Prostate gland (tissue), 2 donors: ENCODE data around the gene CREB5. TPM values are rescaled to one million over a fixed set of nuclear protein-coding genes. Genes with fewer than 3 reads are reported as not detected.

Experiments
- DNase-seq: peaks from one replicate; pipeline ENCODE4 v3.0.0-alpha.2; 2019; ENCODE audit warnings: low spot score
- H3K27ac ChIP-seq, 2 donors: fragments of 200-600 bp; sonication (generic); 2 replicates each; pipeline ENCODE4 v1.5.1; 2017 to 2019
- H3K27me3 ChIP-seq: fragments of 200-600 bp; sonication (generic); replicated peaks from 2 replicates; pipeline ENCODE4 v1.5.1; 2019; ENCODE audit not compliant: insufficient read depth
- H3K36me3 ChIP-seq, 2 donors: fragments of 200-600 bp; sonication (generic); 1 replicate in 1 of 2; 2 replicates in 1 of 2; pipeline versions ENCODE4 v1.5.1 to v1.8.1; 2017 to 2019
- H3K4me1 ChIP-seq: fragments of 200-600 bp; sonication (generic); replicated peaks from 2 replicates; pipeline ENCODE4 v1.5.1; 2019
- H3K4me3 ChIP-seq, 2 donors: fragments of 200-600 bp; sonication (generic); 2 replicates each; pipeline ENCODE4 v1.5.1; 2017 to 2019
- H3K9me3 ChIP-seq: fragments of 200-600 bp; sonication (generic); 2 replicates; pipeline ENCODE4 v1.5.1; 2017
- POLR2A ChIP-seq: fragments of 450-650 bp; IDR thresholded peaks from one replicate; pipeline ENCODE4 v1.6.1; 2016; ENCODE audit warnings: antibody characterized with exemption, mild to moderate bottlenecking
- POLR2AphosphoS5 ChIP-seq: sonication (generic); formaldehyde crosslinking; IDR thresholded peaks from one replicate; pipeline ENCODE4 v1.6.1; 2017; ENCODE audit warnings: antibody characterized with exemption
- WGBS: methylation state at CpG from one replicate; pipeline ENCODE4 v1.1.5; 2018; 5-methylcytosine and 5-hydroxymethylcytosine counted together
- intact Hi-C: fragments of 100-400 bp; cut with DNase I; formaldehyde crosslinking; loops from one replicate; pipeline ENCODE4 v1.14.2; 2022
- total RNA-seq, 2 donors: library from RNA; depleted of rRNA; stranded (reverse); fragments of >200 nt; gene quantifications; one replicate each; pipeline ENCODE4 v1.1.0, GENCODE V29; 2016
- TF ChIP-seq, protein P1 (sequence below), 4 experiments: fragments of 200-600 bp in 2 of 4; fragments of 450-650 bp in 2 of 4; sonication (generic) in 2 of 4; IDR thresholded peaks; 1 replicate in 3 of 4; 2 replicates in 1 of 4; pipeline ENCODE4 v1.5.1; 2016 to 2019; ENCODE audit warnings: antibody characterized with exemption in 4 of 4, mild to moderate bottlenecking in 2 of 4, moderate library complexity in 2 of 4

CREB5 gene
- 1 to 10 TPM in 1 of 2 donors, under 1 TPM in 1; 0.46 to 3.4 TPM for total RNA-seq

- Histone ChIP-seq H3K27me3 (no peaks in the 10 kb centered on the region), H3K27ac (no peak within 1 kb of the TSS), H3K9me3 (no peaks in the 10 kb centered on the region), H3K4me1 (no peaks in the 10 kb centered on the region), H3K36me3 (no peaks in the 10 kb centered on the region), H3K4me3 (no peak within 1 kb of the TSS)
- 61% methylated on average over 8 of the region's 8 CpGs for WGBS
- intact Hi-C loops = no loop called here
- TF ChIP-seq, protein P1, sequence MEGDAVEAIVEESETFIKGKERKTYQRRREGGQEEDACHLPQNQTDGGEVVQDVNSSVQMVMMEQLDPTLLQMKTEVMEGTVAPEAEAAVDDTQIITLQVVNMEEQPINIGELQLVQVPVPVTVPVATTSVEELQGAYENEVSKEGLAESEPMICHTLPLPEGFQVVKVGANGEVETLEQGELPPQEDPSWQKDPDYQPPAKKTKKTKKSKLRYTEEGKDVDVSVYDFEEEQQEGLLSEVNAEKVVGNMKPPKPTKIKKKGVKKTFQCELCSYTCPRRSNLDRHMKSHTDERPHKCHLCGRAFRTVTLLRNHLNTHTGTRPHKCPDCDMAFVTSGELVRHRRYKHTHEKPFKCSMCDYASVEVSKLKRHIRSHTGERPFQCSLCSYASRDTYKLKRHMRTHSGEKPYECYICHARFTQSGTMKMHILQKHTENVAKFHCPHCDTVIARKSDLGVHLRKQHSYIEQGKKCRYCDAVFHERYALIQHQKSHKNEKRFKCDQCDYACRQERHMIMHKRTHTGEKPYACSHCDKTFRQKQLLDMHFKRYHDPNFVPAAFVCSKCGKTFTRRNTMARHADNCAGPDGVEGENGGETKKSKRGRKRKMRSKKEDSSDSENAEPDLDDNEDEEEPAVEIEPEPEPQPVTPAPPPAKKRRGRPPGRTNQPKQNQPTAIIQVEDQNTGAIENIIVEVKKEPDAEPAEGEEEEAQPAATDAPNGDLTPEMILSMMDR (IDR thresholded peaks at IDR 0.05) = no peak
- TF ChIP-seq POLR2A = no peak
- TF ChIP-seq POLR2AphosphoS5 = no peak
- DNase-seq = no peak
These were observed at the start of gene CREB5 for GRCh38 chr7:28411876-28412662. TSS of gene CREB5 (plus strand) at chr7:28412518. CDS start at chr7:28412915, 397 bp downstream.

- H3K4me1 ChIP-seq = no peaks in the 10 kb centered on the region
- TF ChIP-seq POLR2A (no peak), POLR2AphosphoS5 (no peak)
- TF ChIP-seq, protein P1 (IDR thresholded peaks at IDR 0.05) = no peak
- H3K27me3 ChIP-seq = no peaks in the 10 kb centered on the region
- H3K36me3 ChIP-seq = no peaks in the 10 kb centered on the region
- H3K27ac ChIP-seq = no peak overlapping the region
- no peak overlapping the region for H3K4me3 ChIP-seq
- intact Hi-C loops = no loop called here
- DNase-seq = no peak
- H3K9me3 ChIP-seq = no peaks in the 10 kb centered on the region
These were observed 49.5 kb upstream of the CREB5 start for GRCh38 chr7:28362812-28363211.

DNA sequence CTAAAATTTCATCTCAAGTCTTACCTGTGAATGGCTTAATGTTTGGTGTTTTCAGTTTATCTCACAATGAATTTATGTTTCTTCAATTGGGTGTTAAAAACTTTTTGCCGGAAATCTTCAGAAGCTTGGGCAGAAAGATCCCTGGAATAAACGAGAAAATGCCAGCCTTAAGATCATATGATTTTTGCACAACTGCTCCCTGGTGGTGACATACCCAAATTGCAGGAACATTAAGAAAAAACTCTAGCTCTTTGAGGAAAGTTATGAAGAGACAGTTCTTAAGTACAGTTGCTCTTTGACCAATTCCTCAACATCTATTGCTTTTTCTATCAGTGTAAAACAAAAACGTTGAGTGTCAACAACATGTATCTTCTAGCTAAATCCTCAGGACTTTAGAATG, 48.2 kb upstream of the CREB5 start:
- H3K36me3 ChIP-seq = no peaks in the 10 kb centered on the region
- 80% methylated on average over 3 of the region's 3 CpGs for WGBS
- TF ChIP-seq, protein P1 (IDR thresholded peaks at IDR 0.05) = no peak
- TF ChIP-seq POLR2AphosphoS5 (no peak), POLR2A (no peak)
- H3K27ac ChIP-seq = no peak overlapping the region
- no peaks in the 10 kb centered on the region for H3K9me3 ChIP-seq
- H3K4me1 ChIP-seq = no peaks in the 10 kb centered on the region
- no peak for DNase-seq
- no peaks in the 10 kb centered on the region for H3K27me3 ChIP-seq
- no peak overlapping the region for H3K4me3 ChIP-seq
- intact Hi-C loops = no loop called here

GRCh38 chr7:28369523-28369922, 42.8 kb upstream of the CREB5 start:
- WGBS = 87% methylated on average over 4 of the region's 4 CpGs
- Histone ChIP-seq H3K27me3 (no peaks in the 10 kb centered on the region), H3K27ac (no peak overlapping the region), H3K4me1 (no peaks in the 10 kb centered on the region), H3K9me3 (no peaks in the 10 kb centered on the region), H3K36me3 (no peaks in the 10 kb centered on the region), H3K4me3 (no peak overlapping the region)
- TF ChIP-seq, protein P1 (IDR thresholded peaks at IDR 0.05) = no peak
- TF ChIP-seq POLR2AphosphoS5 (no peak), POLR2A (no peak)
- no peak for DNase-seq
- intact Hi-C loops = no loop called here

DNA sequence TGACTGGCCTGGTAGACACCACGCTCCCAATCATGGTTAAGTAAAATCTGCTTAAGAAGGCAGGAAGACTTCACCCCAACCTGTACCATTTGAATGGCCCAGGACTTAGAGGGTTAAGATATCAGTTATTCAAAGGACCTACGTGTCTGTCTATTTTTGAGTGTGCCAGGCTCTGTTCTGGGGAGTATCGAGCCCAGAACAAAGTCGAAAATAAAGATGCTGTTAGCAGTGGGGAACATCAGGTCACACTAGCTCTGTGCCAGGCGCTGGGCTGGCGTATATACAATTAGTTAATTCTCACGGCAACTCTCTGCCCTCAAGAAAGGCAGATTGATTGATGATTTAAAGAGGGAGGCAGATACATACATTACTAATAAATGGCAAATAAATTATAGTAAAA, 40.5 kb upstream of the CREB5 start:
- TF ChIP-seq POLR2AphosphoS5 = no peak
- TF ChIP-seq, protein P1 (IDR thresholded peaks at IDR 0.05) = no peak
- no peak for TF ChIP-seq POLR2A
- intact Hi-C loops = no loop called here
- no peak for DNase-seq
- Histone ChIP-seq H3K4me1 (no peaks in the 10 kb centered on the region), H3K4me3 (no peak overlapping the region), H3K36me3 (no peaks in the 10 kb centered on the region), H3K27me3 (no peaks in the 10 kb centered on the region), H3K9me3 (no peaks in the 10 kb centered on the region), H3K27ac (no peak overlapping the region)
- WGBS = 68% methylated on average over 7 of the region's 7 CpGs
